ENCODE results near the gene GAS7. TPM values are rescaled to one million over a fixed set of nuclear protein-coding genes. Genes with fewer than 3 reads are reported as not detected.

The GAS7 gene
- total RNA-seq, 1 donor from 2014 or later: 47.7 TPM

- TF ChIP-seq CTCF (IDR thresholded peaks at IDR 0.05; ENCODE audit: unreplicated experiment): peak; percentile 51
- H3K9me3 Mint-ChIP-seq: no peaks in the 10 kb centered on the region
- peaks cover 10% of the 10 kb centered on the region for H3K4me1 Mint-ChIP-seq
- peak overlapping the region; percentile 47 for H3K4me3 Mint-ChIP-seq
- H3K36me3 Mint-ChIP-seq: no peaks in the 10 kb centered on the region
- peak; percentile 41 to 74 for DNase-seq (ENCODE audit: low spot score in 2 of 2, unreplicated experiment in 2 of 2)
- no peak overlapping the region for H3K27ac Mint-ChIP-seq
- peaks cover 3% of the 10 kb centered on the region for H3K27me3 Mint-ChIP-seq (ENCODE audit: low read depth)
These were observed 238.9 kb downstream of the GAS7 start for GRCh38 chr17:9959377-9959981.

GRCh38 chr17:9958586-9959281, 239.7 kb downstream of the GAS7 start:
- Mint-ChIP-seq H3K27ac (no peak overlapping the region), H3K4me1 (peaks cover 10% of the 10 kb centered on the region), H3K9me3 (no peaks in the 10 kb centered on the region), H3K36me3 (no peaks in the 10 kb centered on the region), H3K4me3 (no peak overlapping the region), H3K27me3 (ENCODE audit: low read depth) (peaks cover 3% of the 10 kb centered on the region)
- no peak for DNase-seq (ENCODE audit: low spot score in 2 of 2, unreplicated experiment in 2 of 2)
- no peak for TF ChIP-seq CTCF (IDR thresholded peaks at IDR 0.05; ENCODE audit: unreplicated experiment)

- Mint-ChIP-seq H3K9me3 (no peaks in the 10 kb centered on the region), H3K4me1 (peaks cover 10% of the 10 kb centered on the region), H3K27me3 (ENCODE audit: low read depth) (peaks cover 3% of the 10 kb centered on the region), H3K27ac (no peak overlapping the region), H3K36me3 (no peaks in the 10 kb centered on the region), H3K4me3 (no peak overlapping the region)
- no peak for DNase-seq (ENCODE audit: low spot score in 2 of 2, unreplicated experiment in 2 of 2)
- no peak for TF ChIP-seq CTCF (IDR thresholded peaks at IDR 0.05; ENCODE audit: unreplicated experiment)
These were observed 241.2 kb downstream of the GAS7 start for GRCh38 chr17:9957244-9957643.

- Mint-ChIP-seq H3K27me3 (ENCODE audit: low read depth) (peaks cover 3% of the 10 kb centered on the region), H3K4me3 (no peak overlapping the region), H3K36me3 (no peaks in the 10 kb centered on the region), H3K27ac (no peak overlapping the region), H3K4me1 (peaks cover 10% of the 10 kb centered on the region), H3K9me3 (no peaks in the 10 kb centered on the region)
- no peak for TF ChIP-seq CTCF (IDR thresholded peaks at IDR 0.05; ENCODE audit: unreplicated experiment)
- no peak for DNase-seq (ENCODE audit: low spot score in 2 of 2, unreplicated experiment in 2 of 2)
These were observed 241.8 kb downstream of the GAS7 start for GRCh38 chr17:9956474-9957131.

GRCh38 chr17:9953492-9953891, 244.9 kb downstream of the GAS7 start:
- TF ChIP-seq CTCF (IDR thresholded peaks at IDR 0.05; ENCODE audit: unreplicated experiment): no peak
- no peaks in the 10 kb centered on the region for H3K4me1 Mint-ChIP-seq
- H3K27ac Mint-ChIP-seq: no peak overlapping the region
- no peak overlapping the region for H3K4me3 Mint-ChIP-seq
- no peaks in the 10 kb centered on the region for H3K27me3 Mint-ChIP-seq (ENCODE audit: low read depth)
- H3K9me3 Mint-ChIP-seq: no peaks in the 10 kb centered on the region
- no peaks in the 10 kb centered on the region for H3K36me3 Mint-ChIP-seq
- DNase-seq (ENCODE audit: low spot score in 2 of 2, unreplicated experiment in 2 of 2): no peak
